GM12891 (cell line): Measurements from ENCODE around the gene CTPS1.

Experiments used
- POLR2A ChIP-seq: IDR thresholded peaks from 2 replicates; pipeline ENCODE4 v1.6.1; 2011; ENCODE audit warnings: low read depth, low read length, control low read depth
- POLR2AphosphoS5 ChIP-seq: IDR thresholded peaks from 2 replicates; pipeline ENCODE4 v1.6.1; 2011; ENCODE audit warnings: low read depth, low read length, control low read depth
- SPI1 ChIP-seq: IDR thresholded peaks from 2 replicates; pipeline ENCODE4 v1.6.1; 2011; ENCODE audit warnings: low read depth, low read length, control low read depth
- TAF1 ChIP-seq: IDR thresholded peaks from 2 replicates; pipeline ENCODE4 v1.6.1; 2011; ENCODE audit warnings: low read depth, low read length, control low read depth

GRCh38 chr1:41037116-41037903 is 57.8 kb downstream of the CTPS1 start:
- TF ChIP-seq SPI1 (no peak), POLR2A (no peak), TAF1 (no peak), POLR2AphosphoS5 (no peak)
